PC-3 (cell line): ENCODE data around the gene PLEKHA5.

Experiments
- CTCF ChIP-seq: fragments of 300-600 bp; sonication (generic); conservative IDR thresholded peaks from 2 replicates; pipeline ENCODE4 v1.5.1; 2017; ENCODE audit warnings: antibody characterized with exemption, low read depth, mild to moderate bottlenecking, low read length
- EZH2 ChIP-seq: fragments of 300-600 bp; sonication (generic); IDR thresholded peaks from one replicate; pipeline ENCODE4 v1.6.1; 2017; ENCODE audit warnings: antibody characterized with exemption, mild to moderate bottlenecking, low read length; ENCODE audit not compliant: unreplicated experiment

GRCh38 chr12:19113464-19113863, 16.1 kb upstream of the PLEKHA5 start:
- TF ChIP-seq CTCF (no peak), EZH2 (no peak)
